HEK293 (cell line): ENCODE measurements around the gene RAVER2.
"Not testable (repeated sequence)": the region's sequence is repeated elsewhere in the genome, so short reads cannot be mapped to it uniquely, and the experiment has no call there.

Experiments used
- KLF16 ChIP-seq: fragments of 450-650 bp; formaldehyde crosslinking; IDR thresholded peaks from 2 replicates; pipeline ENCODE4 v1.5.1; 2017; ENCODE audit warnings: missing biosample characterization, missing genetic modification characterization
- ZNF16 ChIP-seq: fragments of 450-650 bp; formaldehyde crosslinking; IDR thresholded peaks from 2 replicates; pipeline ENCODE4 v1.5.1; 2016; ENCODE audit warnings: low read depth, missing biosample characterization, missing genetic modification characterization
- TF ChIP-seq, protein P1 (sequence below): fragments of 450-650 bp; formaldehyde crosslinking; IDR thresholded peaks from 2 replicates; pipeline ENCODE4 v1.5.1; 2016; ENCODE audit warnings: missing biosample characterization, missing genetic modification characterization

DNA sequence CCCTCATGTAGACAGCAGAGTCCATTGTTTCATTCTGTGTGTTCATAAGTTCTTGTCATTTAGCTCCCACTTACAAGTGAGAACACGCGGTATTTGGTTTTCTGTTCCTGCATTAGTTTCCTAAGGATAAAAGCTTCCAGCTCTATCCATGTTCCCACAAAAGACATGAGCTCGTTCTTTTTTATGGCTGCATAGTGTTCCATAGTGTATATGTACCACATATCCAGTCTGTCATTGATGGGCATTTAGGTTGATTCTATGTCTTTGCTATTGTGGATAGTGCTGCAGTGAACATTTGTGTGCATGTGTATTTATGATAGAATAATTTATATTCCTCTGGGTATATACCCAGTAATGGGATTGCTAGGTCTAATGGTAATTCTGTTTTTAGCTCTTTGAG lies 75.7 kb downstream of the RAVER2 start:
- not testable (repeated sequence) for TF ChIP-seq ZNF16; KLF16 (tag by site-specific recombination)
- TF ChIP-seq, protein P1, sequence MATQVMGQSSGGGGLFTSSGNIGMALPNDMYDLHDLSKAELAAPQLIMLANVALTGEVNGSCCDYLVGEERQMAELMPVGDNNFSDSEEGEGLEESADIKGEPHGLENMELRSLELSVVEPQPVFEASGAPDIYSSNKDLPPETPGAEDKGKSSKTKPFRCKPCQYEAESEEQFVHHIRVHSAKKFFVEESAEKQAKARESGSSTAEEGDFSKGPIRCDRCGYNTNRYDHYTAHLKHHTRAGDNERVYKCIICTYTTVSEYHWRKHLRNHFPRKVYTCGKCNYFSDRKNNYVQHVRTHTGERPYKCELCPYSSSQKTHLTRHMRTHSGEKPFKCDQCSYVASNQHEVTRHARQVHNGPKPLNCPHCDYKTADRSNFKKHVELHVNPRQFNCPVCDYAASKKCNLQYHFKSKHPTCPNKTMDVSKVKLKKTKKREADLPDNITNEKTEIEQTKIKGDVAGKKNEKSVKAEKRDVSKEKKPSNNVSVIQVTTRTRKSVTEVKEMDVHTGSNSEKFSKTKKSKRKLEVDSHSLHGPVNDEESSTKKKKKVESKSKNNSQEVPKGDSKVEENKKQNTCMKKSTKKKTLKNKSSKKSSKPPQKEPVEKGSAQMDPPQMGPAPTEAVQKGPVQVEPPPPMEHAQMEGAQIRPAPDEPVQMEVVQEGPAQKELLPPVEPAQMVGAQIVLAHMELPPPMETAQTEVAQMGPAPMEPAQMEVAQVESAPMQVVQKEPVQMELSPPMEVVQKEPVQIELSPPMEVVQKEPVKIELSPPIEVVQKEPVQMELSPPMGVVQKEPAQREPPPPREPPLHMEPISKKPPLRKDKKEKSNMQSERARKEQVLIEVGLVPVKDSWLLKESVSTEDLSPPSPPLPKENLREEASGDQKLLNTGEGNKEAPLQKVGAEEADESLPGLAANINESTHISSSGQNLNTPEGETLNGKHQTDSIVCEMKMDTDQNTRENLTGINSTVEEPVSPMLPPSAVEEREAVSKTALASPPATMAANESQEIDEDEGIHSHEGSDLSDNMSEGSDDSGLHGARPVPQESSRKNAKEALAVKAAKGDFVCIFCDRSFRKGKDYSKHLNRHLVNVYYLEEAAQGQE (tag by site-specific recombination), result not testable (repeated sequence)
